PC-3 (cell line): ENCODE data around the gene THRA. TPM values are rescaled to one million over a fixed set of nuclear protein-coding genes. Genes with fewer than 3 reads are reported as not detected.

ENCODE experiments used
- ATAC-seq: fragments of 200-7000 bp; cut with Tn5 transposase; 2 replicates; pipeline ENCODE4 v1.9.1; 2020; ENCODE audit warnings: mild to moderate bottlenecking, moderate library complexity
- BruUV-seq: library from RNA; stranded (reverse); fragments of 400-500 nt; replicated peaks from 2 replicates; lab custom pipeline; 2021; lab: Mats Ljungman, UMichigan
- CTCF ChIA-PET: fragments of 300-600 bp; sonication (Branson Sonifier 250); formaldehyde crosslinking; loops from one replicate; lab custom pipeline; 2022; ENCODE audit warnings: antibody characterized with exemption; lab: Charles Lee
- POLR2A ChIA-PET: fragments of 300-600 bp; sonication (Branson Sonifier 250); formaldehyde crosslinking; loops from one replicate; lab custom pipeline; 2022; ENCODE audit warnings: antibody characterized with exemption; ENCODE audit not compliant: unreplicated experiment; lab: Charles Lee
- DNase-seq: peaks from one replicate; pipeline ENCODE4 v3.0.0-alpha.2; 2015
- H2AFZ ChIP-seq: fragments of 300-600 bp; sonication (generic); 2 replicates; pipeline ENCODE4 v1.6.0; 2016; ENCODE audit warnings: antibody characterized with exemption, low read length
- H3F3A ChIP-seq: fragments of 300-600 bp; sonication (generic); one replicate; pipeline ENCODE4 v1.6.0; 2017; ENCODE audit warnings: antibody characterized with exemption, low read length, control low read depth, mild to moderate bottlenecking; ENCODE audit not compliant: unreplicated experiment
- H3K27ac ChIP-seq: fragments of 300-600 bp; sonication (generic); 2 replicates; pipeline ENCODE4 v1.5.1; 2016; ENCODE audit warnings: mild to moderate bottlenecking, low read length
- H3K27me3 ChIP-seq: fragments of 300-600 bp; sonication (generic); 2 replicates; pipeline ENCODE4 v1.6.1; 2016; ENCODE audit warnings: low read length, mixed read lengths
- H3K36me3 ChIP-seq: fragments of 300-600 bp; sonication (generic); 2 replicates; pipeline ENCODE4 v1.6.1; 2016; ENCODE audit warnings: low read depth, mixed run types, low read length, mixed read lengths
- H3K4me1 ChIP-seq: fragments of 300-600 bp; sonication (generic); 2 replicates; pipeline ENCODE4 v1.5.1; 2016; ENCODE audit warnings: low read length; ENCODE audit not compliant: insufficient read depth
- H3K4me2 ChIP-seq: fragments of 300-600 bp; sonication (generic); 2 replicates; pipeline ENCODE4 v1.6.0; 2016; ENCODE audit warnings: low read length
- H3K4me3 ChIP-seq: fragments of 300-600 bp; sonication (generic); 2 replicates; pipeline ENCODE4 v1.5.1; 2016; ENCODE audit warnings: mild to moderate bottlenecking, low read length, mixed read lengths
- H3K79me2 ChIP-seq: fragments of 300-600 bp; sonication (generic); 2 replicates; pipeline ENCODE4 v1.6.1; 2017; ENCODE audit warnings: low read length, mixed read lengths
- H3K9ac ChIP-seq: fragments of 300-600 bp; sonication (generic); 2 replicates; pipeline ENCODE4 v1.6.0; 2016; ENCODE audit warnings: mild to moderate bottlenecking, low read length
- H3K9me2 ChIP-seq: fragments of 300-600 bp; sonication (generic); replicated peaks from 2 replicates; pipeline ENCODE4 v1.6.1; 2016; ENCODE audit warnings: mixed run types, low read length, mixed read lengths
- H3K9me3 ChIP-seq: fragments of 300-600 bp; sonication (generic); 2 replicates; pipeline ENCODE4 v1.6.1; 2016; ENCODE audit warnings: low read length, mixed read lengths
- H4K20me1 ChIP-seq: fragments of 300-600 bp; sonication (generic); 2 replicates; pipeline ENCODE4 v1.6.1; 2016; ENCODE audit warnings: low read length, mixed read lengths
- CTCF ChIP-seq: fragments of 300-600 bp; sonication (generic); conservative IDR thresholded peaks from 2 replicates; pipeline ENCODE4 v1.5.1; 2017; ENCODE audit warnings: antibody characterized with exemption, low read depth, mild to moderate bottlenecking, low read length
- EZH2 ChIP-seq: fragments of 300-600 bp; sonication (generic); IDR thresholded peaks from one replicate; pipeline ENCODE4 v1.6.1; 2017; ENCODE audit warnings: antibody characterized with exemption, mild to moderate bottlenecking, low read length; ENCODE audit not compliant: unreplicated experiment
- EZH2phosphoT487 ChIP-seq: fragments of 300-600 bp; sonication (generic); IDR thresholded peaks from 2 replicates; pipeline ENCODE4 v1.6.1; 2018; ENCODE audit warnings: mild to moderate bottlenecking, antibody characterized with exemption, low read length, borderline replicate concordance
- intact Hi-C: fragments of 100-400 bp; cut with micrococcal nuclease; formaldehyde crosslinking; loops from 2 replicates; pipeline ENCODE4 v1.9.0; 2023
- total RNA-seq: library from RNA; depleted of rRNA; stranded (reverse); fragments of >200 nt; gene quantifications from 2 replicates; pipeline ENCODE4 v1.2.3, GENCODE V29; 2014

The THRA gene
- total RNA-seq, 1 experiment from 2014 or later, result 6.6 TPM

- H4K20me1 ChIP-seq, result no peaks in the 10 kb centered on the region
- H3K4me1 ChIP-seq, result peaks cover 46% of the 10 kb centered on the region
- ChIA-PET CTCF (interaction anchor here (1.1 kb wide), 1 partner anchor 14 kb away, joined by 4 read pairs; no protein-coding TSS in a partner anchor), POLR2A (no interaction called here)
- no peaks in the 10 kb centered on the region for H3K27me3 ChIP-seq
- H3K9ac ChIP-seq, result no peak overlapping the region
- ATAC-seq (no peak), DNase-seq (no peak)
- no peak for TF ChIP-seq CTCF
- TF ChIP-seq EZH2phosphoT487, result no peak
- no peak for TF ChIP-seq EZH2
- H3K4me3 ChIP-seq, result no peak overlapping the region
- peaks cover 10% of the 10 kb centered on the region for H3F3A ChIP-seq
- H3K9me3 ChIP-seq, result no peaks in the 10 kb centered on the region
- no peaks in the 10 kb centered on the region for H3K79me2 ChIP-seq
- no peak overlapping the region for H3K4me2 ChIP-seq
- BruUV-seq, result no TSS peak
- no peaks in the 10 kb centered on the region for H3K9me2 ChIP-seq
- peaks cover 7% of the 10 kb centered on the region for H3K36me3 ChIP-seq
- H3K27ac ChIP-seq, result peak overlapping the region; percentile 97; the same call in 1 of the 2 replicates
- no peak overlapping the region for H2AFZ ChIP-seq
- intact Hi-C loops, result loop anchor here (1.0 to 2.0 kb wide), 2 partner anchors 14 to 69 kb away; no protein-coding TSS in a partner anchor
These were observed 35.2 kb upstream of the THRA start for GRCh38 chr17:40027614-40028012.

GRCh38 chr17:40028595-40028994, 34.2 kb upstream of the THRA start:
- ATAC-seq, result no peak
- no peak for TF ChIP-seq EZH2phosphoT487
- no peak for TF ChIP-seq EZH2
- TF ChIP-seq CTCF, result no peak
- H3K4me2 ChIP-seq, result no peak overlapping the region
- peaks cover 10% of the 10 kb centered on the region for H3F3A ChIP-seq
- H3K9ac ChIP-seq, result no peak overlapping the region
- H2AFZ ChIP-seq, result no peak overlapping the region
- H3K79me2 ChIP-seq, result no peaks in the 10 kb centered on the region
- no peak overlapping the region for H3K27ac ChIP-seq
- DNase-seq, result no peak
- intact Hi-C loops, result no loop called here
- peaks cover 36% of the 10 kb centered on the region for H3K4me1 ChIP-seq
- no peak overlapping the region for H3K4me3 ChIP-seq
- H3K9me2 ChIP-seq, result no peaks in the 10 kb centered on the region
- BruUV-seq, result no TSS peak
- H3K36me3 ChIP-seq, result peaks cover 7% of the 10 kb centered on the region
- no peaks in the 10 kb centered on the region for H3K9me3 ChIP-seq
- H3K27me3 ChIP-seq, result no peaks in the 10 kb centered on the region
- CTCF ChIA-PET, result no interaction called here
- POLR2A ChIA-PET, result no interaction called here
- H4K20me1 ChIP-seq, result no peaks in the 10 kb centered on the region

GRCh38 chr17:40031706-40032105, 31.1 kb upstream of the THRA start:
- CTCF ChIA-PET, result no interaction called here
- POLR2A ChIA-PET, result no interaction called here
- TF ChIP-seq EZH2phosphoT487, result no peak
- TF ChIP-seq CTCF, result no peak
- no peak for TF ChIP-seq EZH2

More at GRCh38 chr17:40031706-40032105, 31.1 kb upstream of the THRA start:
- Histone ChIP-seq H4K20me1 (no peaks in the 10 kb centered on the region), H3K27ac (no peak overlapping the region), H2AFZ (no peak overlapping the region), H3F3A (peaks cover 2% of the 10 kb centered on the region), H3K27me3 (no peaks in the 10 kb centered on the region), H3K4me3 (no peak overlapping the region), H3K4me1 (peaks cover 5% of the 10 kb centered on the region), H3K9ac (no peak overlapping the region), H3K36me3 (peaks cover 5% of the 10 kb centered on the region), H3K4me2 (no peak overlapping the region), H3K9me3 (no peaks in the 10 kb centered on the region), H3K79me2 (no peaks in the 10 kb centered on the region), H3K9me2 (no peaks in the 10 kb centered on the region)
- no TSS peak for BruUV-seq
- DNase-seq (no peak), ATAC-seq (no peak)
- intact Hi-C loops, result no loop called here
